Stimulated activated CD8-positive, alpha-beta memory T cell treated with anti-CD3 and anti-CD28 coated beads, Interleukin-12 subunit alpha, Interleukin-12 subunit beta, amount 100 ng/mL, for 4 hours (primary cell): ENCODE data around the gene SLC7A14.

ENCODE experiments used
- DNase-seq: peaks from one replicate; pipeline ENCODE4 v3.0.0-alpha.2; 2020; ENCODE audit warnings: low read depth

Gene SLC7A14

GRCh38 chr3:170534227-170534626, 51.6 kb downstream of the SLC7A14 start:
- DNase-seq: no peak

- no peak for DNase-seq
These were observed 53.3 kb downstream of the SLC7A14 start for GRCh38 chr3:170532573-170532972.

GRCh38 chr3:170531657-170532335, 54.1 kb downstream of the SLC7A14 start:
- DNase-seq: no peak

- DNase-seq: no peak
These were observed 54.8 kb downstream of the SLC7A14 start for GRCh38 chr3:170531054-170531453.

GRCh38 chr3:170529912-170530311, 56.0 kb downstream of the SLC7A14 start:
- no peak for DNase-seq

- DNase-seq: no peak
These were observed 56.5 kb downstream of the SLC7A14 start for GRCh38 chr3:170529346-170529745.

- DNase-seq: no peak
These were observed 57.1 kb downstream of the SLC7A14 start for GRCh38 chr3:170528726-170529125.

- DNase-seq: no peak
These were observed 61.8 kb downstream of the SLC7A14 start for GRCh38 chr3:170524073-170524472.

- no peak for DNase-seq
These were observed 62.6 kb downstream of the SLC7A14 start for GRCh38 chr3:170523248-170523647.

GRCh38 chr3:170522201-170522600, 63.7 kb downstream of the SLC7A14 start:
- no peak for DNase-seq

GRCh38 chr3:170520996-170521395, 64.9 kb downstream of the SLC7A14 start:
- no peak for DNase-seq

- no peak for DNase-seq
These were observed 68.5 kb downstream of the SLC7A14 start for GRCh38 chr3:170517242-170517945.

GRCh38 chr3:170513642-170514041, 72.2 kb downstream of the SLC7A14 start:
- DNase-seq: no peak

GRCh38 chr3:170511371-170511770, 74.5 kb downstream of the SLC7A14 start:
- no peak for DNase-seq

- DNase-seq: no peak
These were observed 77.0 kb downstream of the SLC7A14 start for GRCh38 chr3:170508839-170509238.

GRCh38 chr3:170508291-170508690, 77.6 kb downstream of the SLC7A14 start:
- DNase-seq: no peak

- DNase-seq: no peak
These were observed 78.8 kb downstream of the SLC7A14 start for GRCh38 chr3:170507063-170507462.

GRCh38 chr3:170506556-170506955, 79.3 kb downstream of the SLC7A14 start:
- DNase-seq: no peak

GRCh38 chr3:170502297-170502696, 83.6 kb downstream of the SLC7A14 start:
- DNase-seq: no peak

- no peak for DNase-seq
These were observed 84.9 kb downstream of the SLC7A14 start for GRCh38 chr3:170500995-170501394.

GRCh38 chr3:170500462-170500861, 85.4 kb downstream of the SLC7A14 start:
- no peak for DNase-seq

GRCh38 chr3:170499562-170500156, 86.2 kb downstream of the SLC7A14 start:
- DNase-seq: no peak
